SK-N-SH (cell line): ENCODE measurements around the gene SERPINI1. TPM values are rescaled to one million over a fixed set of nuclear protein-coding genes. Genes with fewer than 3 reads are reported as not detected.

Experiments used
- CTCF ChIA-PET: fragments of 300-600, 350-600 bp; formaldehyde crosslinking; extraction: SDS; loops from one replicate; lab custom pipeline; 2021; lab: Yijun Ruan, JAX
- POLR2A ChIA-PET: fragments of 350-600 bp; sonication (Branson Sonifier 250); formaldehyde crosslinking; extraction: SDS; loops from one replicate; lab custom pipeline; 2020; ENCODE audit warnings: antibody characterized with exemption, inconsistent platforms; lab: Yijun Ruan, JAX
- DNase-seq: peaks from one replicate; pipeline ENCODE4 v3.0.0; 2012
- H2AFZ ChIP-seq: fragments of 200-600 bp; sonication (generic); 2 replicates; pipeline ENCODE4 v1.8.1; 2016; ENCODE audit warnings: antibody characterized with exemption, mild to moderate bottlenecking, low read depth
- H3F3A ChIP-seq: fragments of 200-600 bp; sonication (generic); replicated peaks from 2 replicates; pipeline ENCODE3; 2016; ENCODE audit warnings: antibody characterized with exemption, mild to moderate bottlenecking; ENCODE audit not compliant: insufficient read depth
- H3K27ac ChIP-seq, 2 experiments: fragments of 200-500 bp in 1 of 2; fragments of 200-600 bp in 1 of 2; sonication (Bioruptor generic) in 1 of 2; sonication (generic), shearing (Covaris generic) in 1 of 2; 2 replicates each; pipeline versions ENCODE4 v1.5.1 to v1.6.1; 2014 to 2016; ENCODE audit warnings: low read depth in 2 of 2, inconsistent platforms in 1 of 2, low read length in 1 of 2, mild to moderate bottlenecking in 1 of 2, mixed read lengths in 1 of 2
- H3K27me3 ChIP-seq: fragments of 200-600 bp; sonication (generic), shearing (Covaris generic); 2 replicates; pipeline ENCODE4 v1.6.1; 2016; ENCODE audit warnings: mixed run types; ENCODE audit not compliant: insufficient read depth
- H3K36me3 ChIP-seq, 2 experiments: fragments of 200-500 bp in 1 of 2; fragments of 200-600 bp in 1 of 2; sonication (Bioruptor generic) in 1 of 2; sonication (generic) in 1 of 2; replicated peaks in 1 of 2; 2 replicates each; pipeline versions ENCODE3 to v1.5.1; 2014 to 2016; ENCODE audit warnings: low read length in 1 of 2, mild to moderate bottlenecking in 1 of 2; ENCODE audit not compliant: insufficient read depth in 2 of 2, control insufficient read depth in 1 of 2
- H3K4me1 ChIP-seq, 2 experiments: fragments of 200-500 bp in 1 of 2; fragments of 200-600 bp in 1 of 2; sonication (Bioruptor generic) in 1 of 2; sonication (generic), shearing (Covaris generic) in 1 of 2; 2 replicates each; pipeline versions ENCODE4 v1.5.1 to v1.6.1; 2014 to 2016; ENCODE audit warnings: low read depth in 1 of 2, low read length in 1 of 2, mixed run types in 1 of 2; ENCODE audit not compliant: insufficient read depth in 2 of 2, control insufficient read depth in 1 of 2
- H3K4me2 ChIP-seq: fragments of 200-600 bp; sonication (generic), shearing (Covaris generic); 2 replicates; pipeline ENCODE4 v1.6.1; 2017; ENCODE audit warnings: mixed run types
- H3K4me3 ChIP-seq, 2 experiments: fragments of 200-500 bp in 1 of 2; fragments of 200-600 bp in 1 of 2; sonication (Bioruptor generic) in 1 of 2; sonication (generic), shearing (Covaris generic) in 1 of 2; 2 replicates each; pipeline versions ENCODE4 v1.5.1 to v1.8.1; 2014 to 2016; ENCODE audit warnings: low read depth in 2 of 2, inconsistent platforms in 1 of 2, low read length in 1 of 2, mild to moderate bottlenecking in 1 of 2, mixed read lengths in 1 of 2, moderate library complexity in 1 of 2
- H3K79me2 ChIP-seq: fragments of 200-600 bp; sonication (generic); 2 replicates; pipeline ENCODE4 v1.8.1; 2017; ENCODE audit warnings: mild to moderate bottlenecking; ENCODE audit not compliant: insufficient read depth
- H3K9ac ChIP-seq: fragments of 200-600 bp; sonication (generic); 2 replicates; pipeline ENCODE4 v1.6.1; 2017; ENCODE audit warnings: mixed run types
- H3K9me2 ChIP-seq: fragments of 200-600 bp; sonication (generic); 2 replicates; pipeline ENCODE4 v1.6.1; 2017; ENCODE audit warnings: mixed run types
- H3K9me3 ChIP-seq: fragments of 200-600 bp; sonication (generic); 2 replicates; pipeline ENCODE4 v1.6.1; 2017; ENCODE audit warnings: mixed run types, mild to moderate bottlenecking, moderate library complexity
- H4K20me1 ChIP-seq: fragments of 200-600 bp; sonication (generic); 2 replicates; pipeline ENCODE4 v1.6.1; 2017; ENCODE audit warnings: mild to moderate bottlenecking, mixed run types; ENCODE audit not compliant: insufficient read depth
- EP300 ChIP-seq, 2 experiments: IDR thresholded peaks; 2 replicates each; pipeline versions ENCODE4 v1.4.0 to v1.6.1; 2012; ENCODE audit warnings: borderline replicate concordance in 1 of 2, low read depth in 1 of 2, low read length in 1 of 2
- FOSL2 ChIP-seq: IDR thresholded peaks from 2 replicates; pipeline ENCODE4 v1.4.0; 2012; ENCODE audit warnings: low read depth, mild to moderate bottlenecking, moderate library complexity, borderline replicate concordance
- GABPA ChIP-seq: IDR thresholded peaks from 2 replicates; pipeline ENCODE4 v1.4.0; 2012; ENCODE audit warnings: low read depth, mild to moderate bottlenecking
- GATA2 ChIP-seq: sonication (generic); formaldehyde crosslinking; IDR thresholded peaks from 2 replicates; pipeline ENCODE4 v1.5.0; 2020; ENCODE audit warnings: mild to moderate bottlenecking, missing genetic modification reagents
- MAX ChIP-seq: IDR thresholded peaks from 2 replicates; pipeline ENCODE4 v1.4.0; 2012; ENCODE audit warnings: low read depth
- MEF2A ChIP-seq: IDR thresholded peaks from 2 replicates; pipeline ENCODE4 v1.4.0; 2012; ENCODE audit warnings: low read depth, borderline replicate concordance
- POLR2AphosphoS5 ChIP-seq: IDR thresholded peaks from 2 replicates; pipeline ENCODE4 v1.6.1; 2012; ENCODE audit warnings: low read depth, low read length
- RAD21 ChIP-seq: IDR thresholded peaks from 2 replicates; pipeline ENCODE4 v1.6.1; 2012; ENCODE audit warnings: mild to moderate bottlenecking, low read length
- TCF12 ChIP-seq: IDR thresholded peaks from 2 replicates; pipeline ENCODE4 v1.4.0; 2012
- USF1 ChIP-seq: IDR thresholded peaks from 2 replicates; pipeline ENCODE4 v1.4.0; 2012; ENCODE audit warnings: low read depth, borderline replicate concordance
- WGBS: methylation state at CpG from one replicate; pipeline ENCODE4 v1.1.6; 2017; ENCODE audit warnings: low lambda C conversion rate; 5-methylcytosine and 5-hydroxymethylcytosine counted together
- polyA plus RNA-seq, 3 experiments: library from polyadenylated mRNA; depleted of rRNA; stranded (reverse); fragments of >200 nt; gene quantifications; 2 replicates each; pipeline ENCODE4 v1.2.3, GENCODE V29; 2012

The SERPINI1 gene
- polyA plus RNA-seq, 1 of the 3 experiments (the other 2 are of a cell fraction), result 1.9 TPM

GRCh38 chr3:167862104-167862730 lies 126.7 kb downstream of the SERPINI1 start:
- no peaks in the 10 kb centered on the region for H3K79me2 ChIP-seq
- POLR2A ChIA-PET, result no interaction called here
- H3K4me3 ChIP-seq, result no peak overlapping the region
- H3K4me1 ChIP-seq, result no peaks in the 10 kb centered on the region
- H3K9ac ChIP-seq, result no peak overlapping the region
- H3K27me3 ChIP-seq, result no peaks in the 10 kb centered on the region
- no peaks in the 10 kb centered on the region for H3F3A ChIP-seq
- WGBS, result 72% methylated on average over 6 of the region's 6 CpGs
- TF ChIP-seq FOSL2, result no peak
- no peak for TF ChIP-seq MAX
- TF ChIP-seq GATA2, result no peak
- TF ChIP-seq USF1, result no peak
- TF ChIP-seq GABPA, result no peak
- TF ChIP-seq, all 33 proteins: peak for 0
- no peak overlapping the region for H2AFZ ChIP-seq
- H3K27ac ChIP-seq, result no peak overlapping the region
- CTCF ChIA-PET, result interaction anchor here (3.0 to 3.4 kb wide), 2 partner anchors 10 to 20 kb away, joined by 8 to 12 read pairs; no protein-coding TSS in a partner anchor
- no peak overlapping the region for H3K4me2 ChIP-seq
- DNase-seq, result no peak
- H3K36me3 ChIP-seq, result no peaks in the 10 kb centered on the region
- H3K9me2 ChIP-seq, result no peaks in the 10 kb centered on the region
- H3K9me3 ChIP-seq, result no peaks in the 10 kb centered on the region
- H4K20me1 ChIP-seq, result no peaks in the 10 kb centered on the region

GRCh38 chr3:167863811-167864551 lies 128.5 kb downstream of the SERPINI1 start:
- H3K4me2 ChIP-seq, result no peak overlapping the region
- no peak for DNase-seq
- no peak overlapping the region for H2AFZ ChIP-seq
- no peaks in the 10 kb centered on the region for H3K9me2 ChIP-seq
- H3K79me2 ChIP-seq, result no peaks in the 10 kb centered on the region
- no peaks in the 10 kb centered on the region for H3K9me3 ChIP-seq
- H3K4me1 ChIP-seq, result no peaks in the 10 kb centered on the region
- 79% methylated on average over 8 of the region's 9 CpGs for WGBS
- no peak overlapping the region for H3K4me3 ChIP-seq
- H3K36me3 ChIP-seq, result no peaks in the 10 kb centered on the region
- CTCF ChIA-PET, result interaction anchor here (1.0 to 3.4 kb wide), 4 partner anchors 10 to 301 kb away, joined by 3 to 12 read pairs (median 4); no protein-coding TSS in a partner anchor
- no peaks in the 10 kb centered on the region for H4K20me1 ChIP-seq
- no peaks in the 10 kb centered on the region for H3K27me3 ChIP-seq
- TF ChIP-seq POLR2AphosphoS5 (no peak), RAD21 (no peak), EP300 (IDR thresholded peaks at IDR 0.05; ENCODE audit: borderline replicate concordance in 1 of 2, low read depth in 1 of 2, low read length in 1 of 2) (no peak), TCF12 (no peak), MEF2A (no peak), GABPA (no peak), FOSL2 (no peak)
- H3F3A ChIP-seq, result no peaks in the 10 kb centered on the region
- no peak overlapping the region for H3K27ac ChIP-seq
- no peak overlapping the region for H3K9ac ChIP-seq
- POLR2A ChIA-PET, result no interaction called here
